Stimulated activated CD4-positive, alpha-beta T cell treated with anti-CD3 and anti-CD28 coated beads, Interleukin-1b, Interleukin-23, amount 100 ng/mL, for 4 hours (primary cell): ENCODE results near the gene AOC1.

Experiments used
- DNase-seq, 2 donors: peaks; one replicate each; pipeline ENCODE4 v3.0.0-alpha.2; 2020; ENCODE audit warnings: low read depth in 2 of 2

Gene AOC1

GRCh38 chr7:150858236-150859197 lies 6.2 kb downstream of the AOC1 start:
- no peak for DNase-seq

GRCh38 chr7:150860291-150860977 lies 8.1 kb downstream of the AOC1 start:
- DNase-seq = no peak

GRCh38 chr7:150860978-150861295 lies 8.6 kb downstream of the AOC1 start:
- no peak for DNase-seq

GRCh38 chr7:150862356-150862755 lies 10.0 kb downstream of the AOC1 start:
- DNase-seq = no peak

GRCh38 chr7:150863946-150864345 lies 11.6 kb downstream of the AOC1 start:
- no peak for DNase-seq

- DNase-seq = no peak
Measured at GRCh38 chr7:150866932-150867564, 14.7 kb downstream of the AOC1 start.

- no peak for DNase-seq
Measured at GRCh38 chr7:150867605-150868004, 15.3 kb downstream of the AOC1 start.

- no peak for DNase-seq
Measured at GRCh38 chr7:150869467-150869866, 17.1 kb downstream of the AOC1 start.

- no peak for DNase-seq
Measured at GRCh38 chr7:150871601-150872000, 19.3 kb downstream of the AOC1 start.

- DNase-seq = no peak
Measured at GRCh38 chr7:150874401-150875198, 22.3 kb downstream of the AOC1 start.

- DNase-seq = no peak
Measured at GRCh38 chr7:150875791-150876190, 23.5 kb downstream of the AOC1 start.

- DNase-seq = peak; percentile 40 to 48
Measured at GRCh38 chr7:150876817-150877526, 24.7 kb downstream of the AOC1 start.

- DNase-seq = no peak
Measured at GRCh38 chr7:150877536-150877935, 25.2 kb downstream of the AOC1 start.

- no peak for DNase-seq
Measured at GRCh38 chr7:150879345-150879744, 27.0 kb downstream of the AOC1 start.

- no peak for DNase-seq
Measured at GRCh38 chr7:150881189-150881588, 28.9 kb downstream of the AOC1 start.

- no peak for DNase-seq
Measured at GRCh38 chr7:150890853-150891584, 38.7 kb downstream of the AOC1 start.

- DNase-seq = no peak
Measured at GRCh38 chr7:150891740-150892139, 39.4 kb downstream of the AOC1 start.

- DNase-seq = no peak
Measured at GRCh38 chr7:150895809-150896208, 43.5 kb downstream of the AOC1 start.

GRCh38 chr7:150896562-150897209 lies 44.4 kb downstream of the AOC1 start:
- no peak for DNase-seq
